ENCODE measurements around the gene FAM8A1.

GRCh38 chr6:17574866-17575560 lies 25.1 kb upstream of the FAM8A1 start:
- TF ChIP-seq EZH2 (IDR thresholded peaks at IDR 0.05) (no peak), POLR2A (IDR thresholded peaks at IDR 0.05; ENCODE audit: borderline replicate concordance, extremely low read depth, insufficient read depth, insufficient read length) (no peak)
- TF ChIP-seq, protein P1, sequence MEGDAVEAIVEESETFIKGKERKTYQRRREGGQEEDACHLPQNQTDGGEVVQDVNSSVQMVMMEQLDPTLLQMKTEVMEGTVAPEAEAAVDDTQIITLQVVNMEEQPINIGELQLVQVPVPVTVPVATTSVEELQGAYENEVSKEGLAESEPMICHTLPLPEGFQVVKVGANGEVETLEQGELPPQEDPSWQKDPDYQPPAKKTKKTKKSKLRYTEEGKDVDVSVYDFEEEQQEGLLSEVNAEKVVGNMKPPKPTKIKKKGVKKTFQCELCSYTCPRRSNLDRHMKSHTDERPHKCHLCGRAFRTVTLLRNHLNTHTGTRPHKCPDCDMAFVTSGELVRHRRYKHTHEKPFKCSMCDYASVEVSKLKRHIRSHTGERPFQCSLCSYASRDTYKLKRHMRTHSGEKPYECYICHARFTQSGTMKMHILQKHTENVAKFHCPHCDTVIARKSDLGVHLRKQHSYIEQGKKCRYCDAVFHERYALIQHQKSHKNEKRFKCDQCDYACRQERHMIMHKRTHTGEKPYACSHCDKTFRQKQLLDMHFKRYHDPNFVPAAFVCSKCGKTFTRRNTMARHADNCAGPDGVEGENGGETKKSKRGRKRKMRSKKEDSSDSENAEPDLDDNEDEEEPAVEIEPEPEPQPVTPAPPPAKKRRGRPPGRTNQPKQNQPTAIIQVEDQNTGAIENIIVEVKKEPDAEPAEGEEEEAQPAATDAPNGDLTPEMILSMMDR (IDR thresholded peaks at IDR 0.05 in 2 of 3, conservative IDR thresholded peaks at IDR 0.05 in 1 of 3; ENCODE audit: borderline replicate concordance in 1 of 3, insufficient read depth in 1 of 3, low read depth in 2 of 3, low read length in 2 of 3) = no peak

Data from HCT116 (cell line).